NB4 (cell line): ENCODE results near the gene RWDD1.

Experiments used
- POLR2A ChIP-seq: IDR thresholded peaks from 2 replicates; pipeline ENCODE4 v1.6.1; 2011; ENCODE audit warnings: mild to moderate bottlenecking; ENCODE audit not compliant: insufficient read length; ENCODE audit errors: extremely low read depth
- TF ChIP-seq, protein P1 (sequence below): IDR thresholded peaks from one replicate; pipeline ENCODE4 v1.5.1; 2012; ENCODE audit warnings: low read depth, low read length

- TF ChIP-seq, protein P1, sequence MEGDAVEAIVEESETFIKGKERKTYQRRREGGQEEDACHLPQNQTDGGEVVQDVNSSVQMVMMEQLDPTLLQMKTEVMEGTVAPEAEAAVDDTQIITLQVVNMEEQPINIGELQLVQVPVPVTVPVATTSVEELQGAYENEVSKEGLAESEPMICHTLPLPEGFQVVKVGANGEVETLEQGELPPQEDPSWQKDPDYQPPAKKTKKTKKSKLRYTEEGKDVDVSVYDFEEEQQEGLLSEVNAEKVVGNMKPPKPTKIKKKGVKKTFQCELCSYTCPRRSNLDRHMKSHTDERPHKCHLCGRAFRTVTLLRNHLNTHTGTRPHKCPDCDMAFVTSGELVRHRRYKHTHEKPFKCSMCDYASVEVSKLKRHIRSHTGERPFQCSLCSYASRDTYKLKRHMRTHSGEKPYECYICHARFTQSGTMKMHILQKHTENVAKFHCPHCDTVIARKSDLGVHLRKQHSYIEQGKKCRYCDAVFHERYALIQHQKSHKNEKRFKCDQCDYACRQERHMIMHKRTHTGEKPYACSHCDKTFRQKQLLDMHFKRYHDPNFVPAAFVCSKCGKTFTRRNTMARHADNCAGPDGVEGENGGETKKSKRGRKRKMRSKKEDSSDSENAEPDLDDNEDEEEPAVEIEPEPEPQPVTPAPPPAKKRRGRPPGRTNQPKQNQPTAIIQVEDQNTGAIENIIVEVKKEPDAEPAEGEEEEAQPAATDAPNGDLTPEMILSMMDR, result no peak
- no peak for TF ChIP-seq POLR2A
Observed at GRCh38 chr6:116550796-116551195, 20.5 kb upstream of the RWDD1 start.
